ENCODE measurements around the gene SATB1.

DNA sequence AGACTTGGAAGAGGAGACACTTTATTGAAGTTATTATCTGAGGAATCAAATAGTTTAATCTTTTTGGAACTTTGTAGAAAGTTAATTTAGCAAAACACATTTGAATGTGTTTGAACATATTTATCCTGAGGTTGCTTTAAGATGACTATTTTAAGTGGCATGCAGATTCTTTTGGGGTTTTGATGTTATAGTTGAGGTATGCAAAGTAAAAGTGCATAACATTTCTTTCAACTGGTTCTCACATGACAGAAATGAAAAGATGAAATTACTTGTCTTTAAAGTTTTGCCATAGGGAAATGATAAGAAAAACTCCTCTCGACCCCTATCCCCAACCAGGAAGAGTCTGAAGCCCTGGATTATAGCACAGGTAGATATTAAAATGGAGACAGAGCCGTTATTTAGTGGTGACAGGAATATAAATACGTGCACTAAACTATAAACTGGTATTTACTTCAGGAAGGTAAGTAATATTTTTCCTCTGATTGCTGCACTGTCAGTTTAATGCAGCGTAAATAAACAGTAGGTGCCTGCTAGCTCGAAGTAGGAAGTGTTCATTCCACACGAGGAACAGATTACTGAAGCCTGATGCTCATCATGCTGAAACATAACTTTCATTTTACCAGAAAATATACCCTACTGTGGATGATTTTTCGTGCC lies 15.1 kb upstream of the SATB1 start:
- no peak for TF ChIP-seq SMC3 (IDR thresholded peaks at IDR 0.05)
- TF ChIP-seq SREBF2 (IDR thresholded peaks at IDR 0.05): no peak
- no peak for TF ChIP-seq CHD2 (IDR thresholded peaks at IDR 0.05; ENCODE audit: low read length, partially characterized antibody)
- TF ChIP-seq, protein P1, sequence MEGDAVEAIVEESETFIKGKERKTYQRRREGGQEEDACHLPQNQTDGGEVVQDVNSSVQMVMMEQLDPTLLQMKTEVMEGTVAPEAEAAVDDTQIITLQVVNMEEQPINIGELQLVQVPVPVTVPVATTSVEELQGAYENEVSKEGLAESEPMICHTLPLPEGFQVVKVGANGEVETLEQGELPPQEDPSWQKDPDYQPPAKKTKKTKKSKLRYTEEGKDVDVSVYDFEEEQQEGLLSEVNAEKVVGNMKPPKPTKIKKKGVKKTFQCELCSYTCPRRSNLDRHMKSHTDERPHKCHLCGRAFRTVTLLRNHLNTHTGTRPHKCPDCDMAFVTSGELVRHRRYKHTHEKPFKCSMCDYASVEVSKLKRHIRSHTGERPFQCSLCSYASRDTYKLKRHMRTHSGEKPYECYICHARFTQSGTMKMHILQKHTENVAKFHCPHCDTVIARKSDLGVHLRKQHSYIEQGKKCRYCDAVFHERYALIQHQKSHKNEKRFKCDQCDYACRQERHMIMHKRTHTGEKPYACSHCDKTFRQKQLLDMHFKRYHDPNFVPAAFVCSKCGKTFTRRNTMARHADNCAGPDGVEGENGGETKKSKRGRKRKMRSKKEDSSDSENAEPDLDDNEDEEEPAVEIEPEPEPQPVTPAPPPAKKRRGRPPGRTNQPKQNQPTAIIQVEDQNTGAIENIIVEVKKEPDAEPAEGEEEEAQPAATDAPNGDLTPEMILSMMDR (IDR thresholded peaks at IDR 0.05): no peak
- no peak for TF ChIP-seq NR3C1 (IDR thresholded peaks at IDR 0.05)
- TF ChIP-seq BHLHE40 (IDR thresholded peaks at IDR 0.05; ENCODE audit: low read depth, low read length): no peak
- no peak for TF ChIP-seq HDAC2 (IDR thresholded peaks at IDR 0.05)
- no peak for TF ChIP-seq CBX8 (IDR thresholded peaks at IDR 0.05)
